Right atrium auricular region (tissue), 2 donors: ENCODE data around the gene SETD1B. TPM values are rescaled to one million over a fixed set of nuclear protein-coding genes. Genes with fewer than 3 reads are reported as not detected.
A peak's percentile ranks its signal among the peaks of the same experiment; 100 is the strongest.

Experiments
- DNase-seq: peaks from one replicate; pipeline ENCODE4 v3.0.0-alpha.2; 2019; ENCODE audit warnings: low spot score
- H3K27ac ChIP-seq, 2 donors: fragments of 200-600 bp; sonication (generic); 1 replicate in 1 of 2; 2 replicates in 1 of 2; pipeline ENCODE4 v1.5.1; 2016 to 2019
- H3K27me3 ChIP-seq, 2 donors: fragments of 200-600 bp; sonication (generic); one replicate each; pipeline versions ENCODE4 v1.5.1 to v1.6.0; 2017 to 2019
- H3K36me3 ChIP-seq: fragments of 200-600 bp; sonication (generic); one replicate; pipeline ENCODE4 v1.5.1; 2016
- H3K4me1 ChIP-seq, 2 donors: fragments of 200-600 bp; sonication (generic); one replicate each; pipeline versions ENCODE4 v1.5.1 to v1.6.0; 2017 to 2019
- H3K4me3 ChIP-seq, 2 donors: fragments of 200-600 bp; sonication (generic); 1 replicate in 1 of 2; 2 replicates in 1 of 2; pipeline ENCODE4 v1.5.1; 2017 to 2019; ENCODE audit warnings: mild to moderate bottlenecking in 1 of 2, moderate library complexity in 1 of 2
- H3K9me3 ChIP-seq, 2 donors: fragments of 200-600 bp; sonication (generic); one replicate each; pipeline ENCODE4 v1.5.1; 2019
- total RNA-seq, 2 donors: library from RNA; depleted of rRNA; stranded (reverse); fragments of >200 nt; gene quantifications; one replicate each; pipeline ENCODE4 v1.1.0, GENCODE V29; 2016
- TF ChIP-seq, protein P1 (sequence below), 2 donors: fragments of 200-600 bp; sonication (generic); IDR thresholded peaks; one replicate each; pipeline ENCODE4 v1.5.1; 2019; ENCODE audit warnings: antibody characterized with exemption in 2 of 2

Gene SETD1B
- total RNA-seq, 2 donors from 2014 or later: 6.0 to 9.3 TPM

DNA sequence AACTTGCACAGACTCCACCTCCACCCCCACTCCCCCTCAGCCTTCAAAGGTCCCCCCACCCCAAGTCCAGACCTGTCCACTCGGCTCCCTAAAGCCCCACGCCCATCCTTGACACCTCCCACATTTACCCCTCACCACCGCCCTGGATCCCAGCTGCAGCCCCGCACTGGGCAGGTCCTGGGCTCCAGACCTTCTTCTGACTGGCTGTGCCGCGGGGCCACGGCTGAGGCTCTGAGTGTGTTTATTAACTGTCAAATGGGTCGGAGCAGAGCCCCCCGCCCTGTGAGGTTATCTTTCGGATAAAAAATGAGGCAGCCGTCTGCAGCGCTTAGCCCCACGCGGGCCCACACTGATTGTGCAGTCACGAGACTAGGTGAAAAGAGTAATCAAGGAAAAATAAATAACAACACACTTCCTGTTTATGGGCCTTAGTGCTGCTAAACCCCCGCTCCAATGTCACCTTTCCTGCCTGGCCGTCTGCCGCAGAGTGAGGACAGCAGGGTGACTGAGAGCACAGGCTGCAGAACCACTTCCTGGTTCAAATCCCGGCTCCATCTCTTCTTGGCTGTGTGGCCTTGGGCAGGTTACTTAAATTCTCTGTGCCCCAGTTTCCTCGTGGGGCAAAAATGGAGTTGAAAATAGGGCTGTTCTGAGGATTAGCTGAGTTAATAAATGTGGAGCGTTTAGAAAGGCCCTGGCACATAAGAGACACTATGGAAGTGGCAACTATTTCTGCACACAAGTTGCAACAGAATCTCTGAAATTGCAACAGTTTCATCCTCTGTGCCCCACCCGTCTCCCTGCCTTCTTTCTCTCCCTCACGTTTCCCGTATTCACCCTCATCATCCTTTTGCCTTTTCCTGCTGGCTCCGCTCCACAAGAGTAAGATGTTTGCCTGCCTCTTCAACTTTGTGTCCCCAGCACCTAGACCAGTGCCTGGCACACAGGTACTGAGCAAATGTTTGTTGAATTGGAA is 9.4 kb downstream of the SETD1B start:
- DNase-seq: no peak
- Histone ChIP-seq H3K27ac (peak overlapping the region in 1 of 2 donors; percentile 72), H3K4me3 (peak overlapping the region; percentile 44 to 60), H3K36me3 (peaks cover 72% of the 10 kb centered on the region), H3K27me3 (no peaks in the 10 kb centered on the region), H3K9me3 (no peaks in the 10 kb centered on the region), H3K4me1 (peaks cover 0 to 44% of the 10 kb centered on the region in 2 donors)
- TF ChIP-seq, protein P1, sequence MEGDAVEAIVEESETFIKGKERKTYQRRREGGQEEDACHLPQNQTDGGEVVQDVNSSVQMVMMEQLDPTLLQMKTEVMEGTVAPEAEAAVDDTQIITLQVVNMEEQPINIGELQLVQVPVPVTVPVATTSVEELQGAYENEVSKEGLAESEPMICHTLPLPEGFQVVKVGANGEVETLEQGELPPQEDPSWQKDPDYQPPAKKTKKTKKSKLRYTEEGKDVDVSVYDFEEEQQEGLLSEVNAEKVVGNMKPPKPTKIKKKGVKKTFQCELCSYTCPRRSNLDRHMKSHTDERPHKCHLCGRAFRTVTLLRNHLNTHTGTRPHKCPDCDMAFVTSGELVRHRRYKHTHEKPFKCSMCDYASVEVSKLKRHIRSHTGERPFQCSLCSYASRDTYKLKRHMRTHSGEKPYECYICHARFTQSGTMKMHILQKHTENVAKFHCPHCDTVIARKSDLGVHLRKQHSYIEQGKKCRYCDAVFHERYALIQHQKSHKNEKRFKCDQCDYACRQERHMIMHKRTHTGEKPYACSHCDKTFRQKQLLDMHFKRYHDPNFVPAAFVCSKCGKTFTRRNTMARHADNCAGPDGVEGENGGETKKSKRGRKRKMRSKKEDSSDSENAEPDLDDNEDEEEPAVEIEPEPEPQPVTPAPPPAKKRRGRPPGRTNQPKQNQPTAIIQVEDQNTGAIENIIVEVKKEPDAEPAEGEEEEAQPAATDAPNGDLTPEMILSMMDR (IDR thresholded peaks at IDR 0.05): no peak

DNA sequence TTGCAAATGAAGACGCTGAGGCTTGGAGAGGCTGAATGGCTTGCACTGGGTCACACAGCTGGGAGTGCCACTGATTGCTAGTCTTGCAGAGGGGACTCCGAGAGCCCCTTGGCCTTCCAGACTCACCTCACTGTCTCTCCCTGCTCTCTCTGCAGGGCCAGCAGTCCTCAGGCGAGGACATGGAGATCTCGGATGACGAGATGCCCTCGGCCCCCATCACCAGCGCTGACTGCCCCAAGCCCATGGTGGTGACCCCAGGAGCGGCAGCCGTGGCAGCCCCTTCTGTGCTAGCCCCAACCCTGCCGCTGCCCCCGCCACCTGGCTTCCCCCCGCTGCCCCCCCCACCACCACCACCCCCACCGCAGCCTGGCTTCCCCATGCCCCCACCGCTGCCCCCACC is 10.1 kb downstream of the SETD1B start:
- peaks cover 72% of the 10 kb centered on the region for H3K36me3 ChIP-seq
- DNase-seq: no peak
- no peaks in the 10 kb centered on the region for H3K27me3 ChIP-seq
- H3K27ac ChIP-seq: no peak overlapping the region
- H3K9me3 ChIP-seq: no peaks in the 10 kb centered on the region
- H3K4me1 ChIP-seq: peaks cover 0 to 44% of the 10 kb centered on the region in 2 donors
- TF ChIP-seq, protein P1 (IDR thresholded peaks at IDR 0.05): no peak
- no peak overlapping the region for H3K4me3 ChIP-seq

DNA sequence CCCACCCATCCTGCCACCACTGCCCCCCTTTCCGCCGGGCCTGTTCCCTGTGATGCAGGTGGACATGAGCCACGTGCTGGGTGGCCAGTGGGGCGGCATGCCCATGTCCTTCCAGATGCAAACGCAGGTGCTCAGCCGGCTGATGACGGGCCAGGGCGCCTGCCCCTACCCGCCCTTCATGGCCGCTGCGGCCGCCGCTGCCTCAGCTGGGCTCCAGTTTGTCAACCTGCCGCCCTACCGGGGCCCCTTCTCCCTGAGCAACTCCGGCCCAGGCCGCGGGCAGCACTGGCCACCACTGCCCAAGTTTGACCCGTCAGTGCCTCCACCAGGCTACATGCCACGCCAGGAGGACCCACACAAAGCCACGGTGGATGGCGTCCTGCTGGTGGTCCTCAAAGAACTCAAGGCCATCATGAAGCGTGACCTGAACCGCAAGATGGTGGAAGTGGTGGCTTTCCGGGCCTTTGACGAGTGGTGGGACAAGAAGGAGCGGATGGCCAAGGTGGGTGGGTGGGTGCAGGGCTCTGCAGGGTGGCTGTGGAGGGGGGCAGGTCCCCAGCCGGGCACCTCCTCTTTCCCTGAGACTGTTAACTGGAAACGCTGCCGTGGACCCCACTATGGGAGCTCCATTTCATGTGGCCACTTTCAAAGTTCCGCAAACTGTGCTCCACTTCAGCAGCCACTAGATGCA is 10.8 kb downstream of the SETD1B start:
- H3K27me3 ChIP-seq: no peaks in the 10 kb centered on the region
- no peak overlapping the region for H3K27ac ChIP-seq
- H3K4me3 ChIP-seq: no peak overlapping the region
- H3K4me1 ChIP-seq: peaks cover 0 to 44% of the 10 kb centered on the region in 2 donors
- no peak for DNase-seq
- TF ChIP-seq, protein P1 (IDR thresholded peaks at IDR 0.05): no peak
- no peaks in the 10 kb centered on the region for H3K9me3 ChIP-seq
- peaks cover 72% of the 10 kb centered on the region for H3K36me3 ChIP-seq

DNA sequence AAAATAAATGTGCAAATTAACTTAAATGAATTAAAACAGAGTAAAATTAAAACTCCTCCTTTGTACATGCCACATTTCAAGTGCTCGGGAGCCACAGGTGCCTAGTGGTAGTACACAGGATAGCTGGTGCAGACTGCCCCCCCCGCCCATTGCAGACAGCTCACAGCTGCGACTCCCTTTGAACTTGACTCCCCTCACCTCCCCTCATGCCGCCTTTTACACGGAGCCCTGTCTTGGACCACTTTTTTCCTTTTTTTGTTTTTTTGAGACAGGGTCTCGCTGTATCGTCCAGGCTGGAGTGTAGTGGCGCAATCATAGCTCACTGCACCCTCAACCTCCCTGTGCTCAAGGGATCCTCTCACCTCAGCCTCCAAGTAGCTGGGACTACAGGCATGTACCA is 11.5 kb downstream of the SETD1B start:
- TF ChIP-seq, protein P1 (IDR thresholded peaks at IDR 0.05): no peak
- H3K36me3 ChIP-seq: peaks cover 72% of the 10 kb centered on the region
- no peaks in the 10 kb centered on the region for H3K27me3 ChIP-seq
- H3K4me3 ChIP-seq: no peak overlapping the region
- no peaks in the 10 kb centered on the region for H3K9me3 ChIP-seq
- H3K4me1 ChIP-seq: peaks cover 0 to 38% of the 10 kb centered on the region in 2 donors
- no peak overlapping the region for H3K27ac ChIP-seq
- no peak for DNase-seq

DNA sequence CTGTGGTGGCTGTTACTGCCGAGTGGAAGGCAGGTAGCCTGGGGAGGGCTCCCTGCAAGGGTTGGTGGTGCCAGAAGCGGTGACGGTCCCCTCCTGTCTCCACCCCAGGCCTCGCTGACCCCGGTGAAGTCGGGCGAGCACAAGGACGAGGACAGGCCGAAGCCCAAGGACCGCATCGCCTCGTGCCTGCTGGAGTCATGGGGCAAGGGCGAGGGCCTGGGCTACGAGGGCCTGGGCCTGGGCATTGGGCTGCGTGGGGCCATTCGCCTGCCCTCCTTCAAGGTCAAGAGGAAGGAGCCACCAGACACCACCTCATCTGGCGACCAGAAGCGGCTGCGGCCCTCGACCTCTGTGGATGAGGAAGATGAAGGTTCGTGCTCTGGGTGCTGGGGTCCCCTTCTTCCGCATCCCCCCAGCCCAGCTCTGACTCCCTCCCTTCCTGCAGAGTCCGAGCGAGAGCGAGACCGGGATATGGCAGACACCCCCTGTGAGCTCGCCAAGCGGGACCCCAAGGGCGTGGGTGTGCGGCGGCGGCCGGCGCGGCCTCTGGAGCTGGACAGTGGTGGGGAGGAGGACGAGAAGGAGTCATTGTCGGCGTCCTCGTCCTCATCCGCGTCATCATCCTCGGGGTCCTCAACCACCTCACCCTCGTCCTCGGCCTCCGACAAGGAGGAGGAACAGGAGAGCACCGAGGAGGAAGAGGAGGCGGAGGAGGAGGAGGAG is 13.3 kb downstream of the SETD1B start:
- H3K27ac ChIP-seq: no peak overlapping the region
- TF ChIP-seq, protein P1 (IDR thresholded peaks at IDR 0.05): no peak
- no peak overlapping the region for H3K4me3 ChIP-seq

More for the DNA sequence above, 13.3 kb downstream of the SETD1B start:
- Histone ChIP-seq H3K4me1 (peaks cover 0 to 20% of the 10 kb centered on the region in 2 donors), H3K9me3 (no peaks in the 10 kb centered on the region), H3K27me3 (no peaks in the 10 kb centered on the region), H3K36me3 (peaks cover 83% of the 10 kb centered on the region)
- no peak for DNase-seq
